Right ventricle myocardium superior (tissue), 1 donor: ENCODE data around the gene FYCO1. TPM values are rescaled to one million over a fixed set of nuclear protein-coding genes. Genes with fewer than 3 reads are reported as not detected.
"Not testable (repeated sequence)": the region's sequence is repeated elsewhere in the genome, so short reads cannot be mapped to it uniquely, and the experiment has no call there.

Experiments
- ATAC-seq: fragments of 200-7000 bp; cut with Tn5 transposase; one replicate; pipeline ENCODE4 v1.9.1; 2020; ENCODE audit warnings: mild to moderate bottlenecking; ENCODE audit not compliant: poor library complexity
- DNase-seq: peaks from one replicate; pipeline ENCODE4 v3.0.0-alpha.2; 2020
- intact Hi-C: fragments of 100-400 bp; cut with DNase I; formaldehyde crosslinking; loops from one replicate; pipeline ENCODE4 v1.11.2; 2022
- long read RNA-seq: library from polyadenylated mRNA; unstranded; transcript quantifications from one replicate; pipeline ENCODE4 v2.0.0, GENCODE V29; 2021
- total RNA-seq: library from RNA; stranded (reverse); fragmentation: NEBNext Ultra II Directional; extraction: Animal tissue kit (Norgen Biotek cat#: 25700); gene quantifications from one replicate; pipeline ENCODE4 v1.2.1, GENCODE V29; 2021
- donor health status: DM: no; HTN: yes; CAD: no; lungs with severe emphysema.

Gene FYCO1
- total RNA-seq: 120 TPM
- long read RNA-seq, full-length matches to known transcripts: 4 of 157 reads
- long read RNA-seq, partial matches to known transcripts: 17 of 157 reads
- long read RNA-seq, other reads (novel, unspliced or antisense): 136 of 157 reads

DNA sequence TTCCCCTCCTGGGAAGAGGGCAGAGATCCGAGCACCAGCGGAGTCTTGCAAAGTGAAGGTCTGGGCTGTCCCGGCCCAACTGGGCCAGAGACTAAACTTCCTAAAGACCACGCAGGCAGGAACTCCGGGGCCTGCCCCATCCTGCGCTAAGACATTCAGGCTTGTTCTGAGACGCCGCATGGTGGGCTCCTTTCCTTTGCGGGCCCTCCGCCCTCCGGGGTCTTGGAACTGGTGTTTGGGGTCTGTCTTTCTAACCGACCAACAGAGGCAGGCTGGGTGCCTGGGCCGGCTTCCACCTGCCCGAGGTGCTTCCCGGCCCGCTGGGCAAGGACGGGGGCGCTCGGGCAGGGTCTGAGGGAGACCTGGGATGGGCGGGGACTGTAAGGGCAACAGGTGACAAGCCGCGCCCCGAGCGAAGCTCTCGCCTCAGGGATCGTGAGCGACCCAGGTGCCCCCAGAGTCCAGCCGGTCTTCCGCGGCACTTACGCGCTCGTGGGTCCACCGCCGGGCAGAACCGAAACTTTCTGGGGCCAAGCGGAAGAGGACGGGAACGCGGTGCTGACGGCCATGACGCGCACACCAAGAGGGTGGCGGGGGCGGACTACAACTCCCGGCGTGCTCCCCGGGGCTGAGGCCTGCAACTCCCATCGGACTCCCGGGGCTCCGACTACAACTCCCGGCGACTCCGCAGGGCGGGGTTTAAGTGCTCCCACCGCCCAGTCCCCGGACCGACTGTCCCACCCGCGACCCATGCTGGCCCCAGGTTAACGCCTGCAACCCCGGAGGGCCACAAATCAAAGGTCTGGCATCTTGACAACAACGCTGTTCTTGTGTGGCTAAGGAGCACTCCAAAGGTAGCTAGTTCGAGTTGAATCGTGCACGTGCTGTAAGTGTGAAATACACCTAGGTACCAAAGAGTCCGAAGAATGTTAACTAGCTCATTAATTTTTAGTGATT is at the start of gene FYCO1:
FYCO1 (minus strand) TSS at position 589 of the 957 bp plus-strand sequence. CDS start 10,914 bp downstream, outside the sequence.
- peak; percentile 97 for DNase-seq
- ATAC-seq: peak; percentile 93
- intact Hi-C loops: no loop called here

DNA sequence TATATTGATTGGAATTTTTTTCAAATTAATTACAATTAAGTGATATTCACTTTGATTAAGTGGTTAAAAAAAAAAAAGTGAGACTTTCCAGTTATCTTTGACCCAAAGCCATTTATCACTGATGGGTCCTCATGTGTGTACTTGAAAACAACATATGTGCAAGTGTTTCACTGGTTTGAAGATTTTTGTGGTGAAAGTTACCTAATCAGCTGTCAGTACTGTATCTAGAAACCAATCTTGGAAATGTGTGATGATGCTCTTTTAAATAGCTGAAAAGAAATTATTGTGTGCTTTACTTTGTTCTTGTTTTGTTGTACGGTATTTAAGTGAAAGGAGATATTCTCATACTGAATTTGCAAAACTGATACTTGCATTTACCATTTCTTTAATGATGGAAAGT is 43.3 kb upstream of the FYCO1 start:
- no peak for ATAC-seq
- intact Hi-C loops: no loop called here

DNA sequence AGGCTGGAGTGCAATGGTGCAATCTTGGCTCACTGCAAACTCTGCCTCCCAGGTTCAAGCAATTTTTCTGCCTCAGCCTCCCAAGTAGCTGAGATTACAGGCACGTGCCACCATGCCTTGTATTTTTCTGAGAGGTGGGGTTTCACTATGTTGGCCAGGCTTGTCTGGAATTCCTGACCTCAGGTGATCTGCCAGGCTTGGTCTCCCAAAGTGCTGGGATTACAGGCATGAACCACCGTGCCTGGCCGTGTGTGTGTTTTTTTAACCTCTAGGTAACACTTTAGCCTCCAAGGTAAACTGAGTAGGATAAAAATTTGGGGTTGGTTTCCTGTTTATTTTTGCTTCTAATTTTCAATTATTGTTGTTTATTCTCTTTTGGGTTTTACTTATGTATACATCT is 42.4 kb upstream of the FYCO1 start:
- intact Hi-C loops, ATAC-seq: not testable (repeated sequence)

More for the DNA sequence above, 43.3 kb upstream of the FYCO1 start:
- DNase-seq: no peak

DNA sequence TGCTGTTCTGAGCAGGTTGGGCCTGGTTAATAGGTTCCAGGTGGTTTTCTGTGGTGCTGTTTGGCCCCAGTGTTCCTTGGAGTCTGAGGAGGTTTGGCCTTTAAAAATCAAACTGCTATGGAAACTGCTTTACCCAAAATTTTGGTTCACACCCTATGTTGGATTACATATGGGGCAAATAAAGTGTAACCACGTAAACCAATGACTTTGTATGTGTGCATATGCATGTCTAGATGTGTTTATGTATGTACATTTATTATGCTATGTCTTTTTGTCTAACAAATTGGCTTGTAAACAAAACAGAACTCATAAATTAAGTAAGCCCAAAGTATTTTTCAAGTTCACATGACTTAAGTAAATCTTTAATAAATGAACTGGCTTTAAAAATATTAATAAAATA is 40.6 kb upstream of the FYCO1 start:
- no peak for ATAC-seq
- DNase-seq: no peak
- intact Hi-C loops: no loop called here

More for the DNA sequence above, 42.4 kb upstream of the FYCO1 start:
- DNase-seq: not testable (repeated sequence)

DNA sequence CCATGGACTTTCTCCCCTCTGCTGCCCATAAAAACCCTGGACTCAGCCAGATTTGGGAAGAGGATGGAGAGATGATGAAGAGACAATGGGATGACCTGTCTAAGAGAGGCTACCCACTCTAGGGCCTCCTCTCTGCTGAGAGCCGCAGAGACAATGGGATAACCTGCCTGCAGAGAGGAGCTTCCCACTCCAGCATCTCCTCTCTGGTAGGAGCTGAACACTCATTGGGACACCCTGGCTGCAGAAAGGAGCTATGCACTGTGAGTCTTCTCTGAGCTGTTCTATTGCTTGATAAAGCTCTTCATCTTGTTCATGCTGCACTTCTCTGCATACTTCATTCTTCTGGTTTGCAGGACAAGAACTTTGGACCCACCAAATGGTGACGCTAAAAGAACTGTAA is 36.1 kb upstream of the FYCO1 start:
- ATAC-seq (no peak), DNase-seq (no peak)
- intact Hi-C loops: no loop called here

DNA sequence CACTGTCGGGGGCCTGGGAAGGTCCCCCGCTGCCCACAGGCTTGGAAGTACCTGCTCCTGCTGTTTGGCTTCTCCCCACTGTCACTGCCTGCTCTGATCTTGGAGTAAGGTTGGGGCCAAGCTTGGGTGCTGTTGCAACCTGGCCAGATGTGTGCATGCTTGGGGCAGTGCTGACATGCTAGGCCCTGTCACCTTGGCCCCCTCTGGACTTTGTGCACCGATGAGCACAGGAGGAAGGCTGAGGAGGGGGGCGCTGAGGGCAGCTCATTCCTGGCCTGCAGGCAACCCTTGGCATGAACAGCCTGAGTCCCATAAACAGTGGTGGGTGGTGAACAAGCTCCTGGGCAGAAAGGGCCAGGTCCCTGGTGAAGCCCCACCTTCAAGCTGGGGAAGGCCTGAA is 35.6 kb upstream of the FYCO1 start:
- intact Hi-C loops: no loop called here
- DNase-seq (no peak), ATAC-seq (no peak)

DNA sequence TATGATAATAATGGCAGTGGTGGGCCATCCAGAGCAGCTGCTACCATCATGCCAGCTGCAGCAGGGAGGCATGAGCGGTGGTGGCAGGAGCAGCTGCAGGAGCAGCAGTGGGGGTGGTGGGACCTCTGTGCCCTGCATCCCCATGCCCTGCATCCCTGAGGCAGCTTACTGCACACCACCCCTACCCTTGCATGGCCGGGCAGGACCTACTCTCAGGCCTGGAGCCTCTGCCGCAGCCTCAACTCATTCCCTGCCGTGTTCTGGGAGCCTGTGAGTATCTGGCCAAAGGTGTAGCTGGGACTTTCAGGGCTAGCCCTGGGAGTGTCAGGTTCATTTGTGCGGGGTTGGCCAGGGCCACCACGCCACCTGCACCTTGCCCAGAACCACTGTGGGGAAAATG is 35.0 kb upstream of the FYCO1 start:
- intact Hi-C loops: no loop called here
- DNase-seq (no peak), ATAC-seq (no peak)

DNA sequence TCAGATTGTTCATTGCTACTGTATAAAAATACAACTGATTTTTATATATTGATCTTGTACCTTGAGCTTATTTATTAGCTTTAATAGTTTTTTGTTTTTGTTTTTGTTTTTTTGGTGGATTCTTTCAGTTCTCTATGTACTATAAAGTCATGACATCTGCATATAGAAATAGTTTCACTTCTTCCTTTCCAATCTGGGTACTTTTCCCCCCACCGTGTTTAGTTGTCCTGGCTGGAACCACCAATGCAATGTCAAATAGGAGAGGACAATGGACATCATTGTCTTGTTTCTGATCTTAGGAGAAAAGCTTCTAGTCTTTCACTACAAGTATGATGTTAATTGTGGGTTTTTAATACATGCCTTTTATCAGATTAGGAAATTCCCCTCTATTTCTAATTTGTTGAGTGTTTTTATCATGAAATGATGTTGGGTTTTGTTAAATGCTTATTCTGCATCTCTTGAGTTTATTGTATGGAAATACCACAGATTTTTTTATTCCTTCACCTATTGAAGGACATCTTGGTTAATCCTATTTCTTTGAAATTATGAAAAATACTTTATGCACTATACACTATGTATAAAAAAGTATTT is 34.4 kb upstream of the FYCO1 start:
- intact Hi-C loops: no loop called here
- DNase-seq (no peak), ATAC-seq (no peak)

DNA sequence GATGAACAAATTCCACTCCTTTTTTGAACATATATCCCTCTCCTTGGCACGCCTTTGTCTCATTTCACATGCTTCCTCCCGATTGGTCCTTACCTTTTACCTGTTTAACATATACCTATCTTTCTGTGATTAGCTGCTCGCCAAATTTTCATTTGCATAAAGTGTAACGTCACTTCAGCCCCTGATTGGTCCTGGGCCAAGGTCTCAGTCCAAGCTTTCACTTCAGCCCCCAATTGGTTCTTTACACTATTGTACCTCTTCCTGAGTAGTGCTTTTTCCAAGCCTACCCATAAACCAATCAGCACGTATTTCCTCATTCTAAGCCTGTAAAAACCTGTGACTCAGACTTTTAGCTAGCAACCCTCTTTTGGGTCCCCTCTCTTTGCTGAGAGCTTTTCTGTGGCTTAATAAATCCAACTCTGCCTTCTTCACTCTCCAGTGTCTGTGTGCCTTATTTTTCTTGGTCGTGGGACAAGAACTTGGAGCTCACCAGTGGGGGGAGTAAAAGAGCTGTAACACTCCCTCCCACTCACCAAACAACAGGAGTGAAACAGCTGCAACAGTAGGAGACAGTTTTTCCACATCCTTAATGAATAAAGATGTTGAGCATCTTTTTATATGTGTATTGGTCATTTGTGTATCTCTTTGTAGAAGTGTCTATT is 32.2 kb upstream of the FYCO1 start:
- ATAC-seq (no peak), DNase-seq (no peak)
- intact Hi-C loops: no loop called here

DNA sequence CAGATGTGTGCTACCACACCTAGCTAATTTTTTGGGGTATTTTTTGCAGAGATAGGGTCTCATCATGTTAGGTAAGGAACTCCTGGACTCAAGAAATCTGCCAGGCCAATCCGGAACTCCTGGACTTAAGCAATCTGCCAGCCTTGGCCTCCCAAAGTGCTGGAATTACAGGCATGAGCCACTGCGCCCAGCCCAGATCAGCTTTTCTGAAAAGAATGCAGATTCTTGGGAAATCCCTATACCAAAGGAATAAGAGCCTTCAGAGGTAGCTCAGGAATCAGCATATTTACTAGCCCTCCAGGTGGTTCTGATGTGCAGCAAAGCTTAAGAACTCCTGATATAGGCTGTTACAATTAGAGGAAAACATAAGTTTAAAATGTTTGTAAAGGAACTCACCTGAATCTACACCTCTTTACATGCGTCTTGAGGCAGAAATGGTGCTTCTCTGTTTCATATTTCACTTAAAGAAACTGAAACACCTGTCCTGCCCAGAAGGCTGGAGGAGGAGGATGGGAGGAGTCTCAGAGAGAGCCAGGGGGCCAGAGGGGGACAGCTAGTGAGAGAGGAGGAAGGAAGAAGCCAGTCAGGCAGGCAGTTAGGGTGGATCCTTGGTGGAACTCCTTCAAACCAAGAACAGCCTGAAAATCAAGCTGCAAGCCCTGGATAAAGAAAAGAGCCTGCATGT is 31.5 kb upstream of the FYCO1 start, which contains the start of gene XCR1:
XCR1 (minus strand) TSS at position 463 of the 685 bp plus-strand sequence. CDS start 5,536 bp downstream, outside the sequence.
- DNase-seq: no peak
- intact Hi-C loops: no loop called here
- ATAC-seq: no peak

DNA sequence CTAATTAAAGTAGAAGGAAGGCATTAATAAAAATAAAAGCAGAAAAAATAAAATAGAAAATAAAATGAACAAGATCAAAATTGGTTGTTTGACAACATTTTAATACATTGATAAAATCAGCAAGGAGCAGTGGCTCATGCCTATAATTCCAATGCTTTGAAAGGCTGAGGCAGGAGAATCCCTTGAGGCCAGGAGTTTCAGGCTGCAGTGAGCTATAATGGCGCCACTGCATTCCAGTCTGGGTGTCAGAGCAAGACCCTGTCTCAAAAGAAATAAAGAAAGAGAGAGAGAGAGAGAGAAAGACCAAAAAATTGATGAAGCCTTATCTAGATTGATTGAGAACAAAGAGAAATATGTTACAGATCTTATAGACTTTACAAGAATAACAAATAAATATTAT is 29.5 kb upstream of the FYCO1 start:
- DNase-seq: no peak
- ATAC-seq: no peak
- intact Hi-C loops: no loop called here

DNA sequence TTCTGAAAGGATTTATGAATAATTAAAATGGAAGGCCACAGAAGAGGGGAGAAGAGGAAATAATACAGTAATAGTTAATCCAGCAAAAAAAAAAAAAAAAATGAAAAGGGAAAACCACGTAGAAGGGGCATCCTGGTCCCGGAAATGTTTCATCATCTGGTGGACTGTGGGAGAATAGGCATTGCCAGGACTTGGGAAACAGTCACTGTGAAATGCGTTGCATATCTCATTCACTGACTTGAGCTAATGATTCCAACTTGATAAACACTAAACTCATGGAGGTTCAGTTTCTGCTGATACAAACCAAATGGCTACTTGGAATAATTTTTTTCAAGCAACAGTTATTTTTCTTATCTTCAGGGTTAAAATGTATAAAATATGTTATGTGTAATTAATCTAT is 28.5 kb upstream of the FYCO1 start:
- DNase-seq: no peak
- intact Hi-C loops: no loop called here
- no peak for ATAC-seq

DNA sequence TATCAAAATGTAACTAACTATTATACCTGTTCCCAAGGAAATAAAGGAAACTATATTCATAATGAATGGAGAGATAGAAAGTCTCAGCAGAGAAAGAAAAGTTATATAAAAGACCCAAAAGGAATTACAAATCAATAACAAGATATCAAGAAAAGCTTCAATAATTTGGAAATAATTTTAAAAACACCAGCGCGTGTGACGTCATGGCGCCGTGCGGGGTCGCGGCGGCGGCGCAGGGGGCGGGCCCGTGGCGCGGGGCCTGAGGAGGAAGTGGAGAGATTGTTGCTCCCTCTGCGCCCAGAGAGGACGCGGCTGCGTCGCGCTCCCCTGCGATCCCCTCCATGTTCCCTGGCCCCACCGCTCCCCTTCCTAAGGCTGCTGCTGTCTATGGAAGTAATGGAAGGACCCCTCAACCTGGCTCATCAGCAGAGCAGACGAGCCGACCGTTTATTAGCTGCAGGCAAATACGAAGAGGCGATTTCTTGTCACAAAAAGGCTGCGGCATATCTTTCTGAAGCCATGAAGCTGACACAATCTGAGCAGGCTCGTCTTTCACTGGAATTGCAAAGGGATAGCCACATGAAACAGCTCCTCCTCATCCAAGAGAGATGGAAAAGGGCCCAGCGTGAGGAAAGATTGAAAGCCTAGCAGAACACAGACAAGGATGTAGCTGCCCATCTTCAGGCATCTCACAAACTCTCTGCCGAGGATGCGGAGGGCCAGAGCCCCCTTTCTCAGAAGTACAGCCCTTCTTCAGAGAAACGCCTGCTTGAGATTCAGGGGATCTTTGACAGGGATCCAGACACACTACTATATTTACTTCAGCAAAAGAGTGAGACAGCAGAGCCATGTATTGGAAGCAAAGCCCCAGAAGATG is 27.5 kb upstream of the FYCO1 start:
- intact Hi-C loops: no loop called here
- ATAC-seq: no peak
- DNase-seq: no peak

DNA sequence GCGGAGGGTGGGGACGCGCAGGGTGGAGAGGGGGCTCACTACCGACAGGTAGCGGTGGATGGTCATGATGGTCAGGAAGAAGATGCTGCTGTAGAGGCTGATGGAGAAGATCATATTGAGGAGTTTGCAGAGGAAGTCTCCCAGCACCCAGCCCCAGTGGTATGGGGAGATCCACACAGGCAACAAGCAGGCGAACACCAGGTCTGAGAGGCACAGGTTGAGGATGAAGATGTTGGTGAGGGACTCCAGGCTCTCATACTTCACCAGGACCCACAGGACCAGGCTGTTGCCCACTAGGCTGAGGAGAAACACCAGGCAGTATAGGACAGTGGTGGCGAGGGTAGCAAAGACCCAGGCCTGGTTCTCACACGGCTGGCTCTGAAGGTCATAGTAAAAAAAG is 25.9 kb upstream of the FYCO1 start:
- no peak for ATAC-seq
- intact Hi-C loops: no loop called here
- DNase-seq: no peak

DNA sequence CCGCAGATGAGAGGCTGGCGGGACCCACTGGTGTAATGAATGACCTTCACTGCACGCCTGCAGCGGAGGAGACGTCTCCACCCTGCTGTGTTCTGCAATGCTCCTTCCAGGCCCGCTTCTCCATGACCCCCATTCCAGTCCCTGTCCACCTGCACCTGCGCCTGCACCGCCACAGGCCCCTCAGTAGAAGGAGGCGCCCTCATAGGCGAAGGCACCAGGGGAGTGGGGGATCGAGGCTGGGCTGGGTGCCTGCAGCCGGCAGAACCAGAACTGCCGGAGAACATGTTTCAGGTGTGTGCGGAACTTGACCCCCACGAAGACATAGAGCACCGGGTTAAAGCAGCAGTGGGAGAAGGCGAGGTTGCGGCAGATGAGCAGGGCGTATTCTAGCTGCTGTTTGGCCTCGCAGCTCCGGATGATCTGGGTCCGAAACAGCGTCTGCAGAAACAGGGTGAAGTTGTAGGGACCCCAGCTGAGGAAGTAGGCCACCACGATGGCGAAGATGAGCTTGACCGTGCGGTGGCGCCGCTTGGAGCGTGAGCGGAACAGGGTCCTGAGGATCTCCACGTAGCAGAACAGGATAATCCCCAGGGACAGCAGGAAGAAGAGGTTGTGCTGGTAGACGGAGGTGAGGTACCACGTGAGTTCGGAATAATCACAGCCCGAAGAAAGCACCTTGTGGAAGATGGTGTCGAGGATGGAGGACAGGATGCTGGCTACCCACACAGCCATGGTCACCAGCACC is 25.3 kb upstream of the FYCO1 start:
- intact Hi-C loops: no loop called here
- no peak for DNase-seq
- ATAC-seq: no peak

DNA sequence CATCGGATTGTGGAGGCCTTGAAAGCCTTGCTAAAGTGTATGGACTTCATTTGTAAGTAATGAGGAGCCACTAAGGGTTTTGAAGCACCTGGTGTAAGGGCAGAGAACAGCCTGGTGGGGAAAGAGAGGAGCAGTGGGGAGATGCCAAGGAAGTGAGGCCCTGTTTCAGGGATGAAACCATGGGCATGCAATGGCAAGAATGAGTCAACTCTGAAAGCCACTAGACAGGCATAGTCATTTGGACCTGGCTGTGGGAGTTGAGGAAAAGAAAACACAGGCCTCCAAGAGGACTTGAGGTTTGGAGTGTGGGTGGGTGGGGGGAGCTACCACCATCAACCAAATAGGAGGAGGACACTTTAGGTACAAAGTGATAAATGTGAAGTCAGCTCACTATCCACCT is 24.1 kb upstream of the FYCO1 start:
- intact Hi-C loops: no loop called here
- ATAC-seq (no peak), DNase-seq (no peak)

DNA sequence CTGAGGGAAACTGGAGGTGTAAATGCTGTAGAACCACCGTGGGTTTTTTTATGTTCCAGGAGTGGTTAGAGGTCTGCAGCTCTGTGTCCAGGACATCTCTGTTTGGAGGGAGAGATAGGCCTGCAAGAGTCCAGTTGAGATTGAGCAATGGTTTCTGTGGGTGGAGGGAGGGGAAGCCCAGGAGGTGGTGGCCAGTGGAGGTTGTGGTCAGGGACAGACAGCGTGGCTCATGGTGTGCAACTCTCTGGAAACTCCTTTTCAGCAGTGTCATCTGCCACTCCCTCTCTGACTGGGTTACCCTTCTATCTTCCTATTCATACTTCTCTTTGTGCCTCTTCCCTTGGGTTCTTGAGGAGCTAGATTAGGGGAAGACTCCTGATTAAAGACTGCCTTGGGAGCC is 22.1 kb upstream of the FYCO1 start:
- DNase-seq (no peak), ATAC-seq (no peak)
- intact Hi-C loops: no loop called here
